ENCODE data around the gene MAP3K15. TPM values are rescaled to one million over a fixed set of nuclear protein-coding genes. Genes with fewer than 3 reads are reported as not detected.

The MAP3K15 gene
- total and polyA plus RNA-seq, 2 of the 13 experiments (the other 11 are each of a cell fraction or from before 2014, with no cell fraction given), result 3.9 to 6.4 TPM

GRCh38 chrX:19370061-19370460, 145.2 kb downstream of the MAP3K15 start (continued):
- TF ChIP-seq ZNF724P (CRISPR knock-in tag; IDR thresholded peaks at IDR 0.05; ENCODE audit: borderline replicate concordance), result no peak
- no peak for TF ChIP-seq GATAD2A (CRISPR knock-in tag; IDR thresholded peaks at IDR 0.05)
- TF ChIP-seq ZNF552 (CRISPR knock-in tag; IDR thresholded peaks at IDR 0.05; ENCODE audit: borderline replicate concordance), result no peak
- no peak for TF ChIP-seq RXRA (CRISPR knock-in tag; IDR thresholded peaks at IDR 0.05)
- TF ChIP-seq SMARCE1 (IDR thresholded peaks at IDR 0.05; ENCODE audit: borderline replicate concordance), result no peak
- no peak for TF ChIP-seq ZNF546 (CRISPR knock-in tag; conservative IDR thresholded peaks at IDR 0.05)
- TF ChIP-seq BCL6 (CRISPR knock-in tag; IDR thresholded peaks at IDR 0.05), result no peak
- TF ChIP-seq PRDM10 (CRISPR knock-in tag; IDR thresholded peaks at IDR 0.05; ENCODE audit: low read depth), result no peak
- no peak for TF ChIP-seq TARDBP (CRISPR knock-in tag; IDR thresholded peaks at IDR 0.05)

- no peak for FAIRE-seq
- ChIA-PET CTCF (ENCODE audit: low intra/inter-chr PET ratio, low total read pairs) (no interaction called here), POLR2A (no interaction called here)
- no peaks in the 10 kb centered on the region for H4K20me1 ChIP-seq (ENCODE audit: insufficient read depth, low read length)
- H3K79me2 ChIP-seq (ENCODE audit: insufficient read depth, low read length), result no peaks in the 10 kb centered on the region
- no peak overlapping the region for H3K9ac ChIP-seq (ENCODE audit: insufficient read depth, low read depth, low read length)
- intact Hi-C loops (cut with micrococcal nuclease; ENCODE audit: unreplicated experiment), result no loop called here
- no peak overlapping the region for H3K27ac ChIP-seq (ENCODE audit: extremely low read length, insufficient read depth, low read length)
- no peak overlapping the region for H3K4me3 ChIP-seq (replicated peaks in 1 of 3; ENCODE audit: insufficient read depth in 1 of 3, low read depth in 2 of 3, low read length in 3 of 3)
- H3K4me1 ChIP-seq (ENCODE audit: insufficient read depth, low read length), result no peaks in the 10 kb centered on the region
- no peak for DNase-seq (ENCODE audit: low spot score)
- H2AFZ ChIP-seq (ENCODE audit: low read length), result no peak overlapping the region
- no peaks in the 10 kb centered on the region for H3K27me3 ChIP-seq (ENCODE audit: control insufficient read depth in 1 of 2, insufficient read depth in 2 of 2, low read length in 2 of 2)
- H3K4me2 ChIP-seq (ENCODE audit: low read depth, low read length), result no peak overlapping the region
- H3K36me3 ChIP-seq (replicated peaks in 1 of 2; ENCODE audit: control insufficient read depth in 1 of 2, insufficient read depth in 2 of 2, low read length in 2 of 2), result no peaks in the 10 kb centered on the region; a peak in 1 of 5 replicates
- WGBS (ENCODE audit: low lambda C conversion rate), result 93% methylated on average over 3 of the region's 6 CpGs
- in situ Hi-C loops (cut with HindIII; ENCODE audit: extremely low pct_ligation_motif_present, low pct_unique_long_range_greater_than_20kb), result no loop called here
- BruUV-seq (replicated peaks), result no TSS peak
- no peak for ATAC-seq
- no peaks in the 10 kb centered on the region for H3K9me3 ChIP-seq (ENCODE audit: low read length)
- TF ChIP-seq PAWR (CRISPR knock-in tag; IDR thresholded peaks at IDR 0.05; ENCODE audit: borderline replicate concordance) (no peak), STAT6 (CRISPR knock-in tag; IDR thresholded peaks at IDR 0.05; ENCODE audit: borderline replicate concordance) (no peak), JDP2 (CRISPR knock-in tag; IDR thresholded peaks at IDR 0.05; ENCODE audit: borderline replicate concordance) (no peak), FOXC1 (CRISPR knock-in tag; IDR thresholded peaks at IDR 0.05; ENCODE audit: borderline replicate concordance) (no peak), EED (CRISPR knock-in tag; IDR thresholded peaks at IDR 0.05) (no peak), ZNF292 (CRISPR knock-in tag; IDR thresholded peaks at IDR 0.05; ENCODE audit: borderline replicate concordance, low read depth) (no peak), ZXDC (CRISPR knock-in tag; IDR thresholded peaks at IDR 0.05) (no peak), HOXA5 (CRISPR knock-in tag; IDR thresholded peaks at IDR 0.05) (no peak)
Measured at GRCh38 chrX:19368576-19368975, 146.7 kb downstream of the MAP3K15 start.
